Measurements from ENCODE around the gene HOXA4. TPM values are rescaled to one million over a fixed set of nuclear protein-coding genes. Genes with fewer than 3 reads are reported as not detected.
A peak's percentile ranks its signal among the peaks of the same experiment; 100 is the strongest.

Gene HOXA4
- polyA plus RNA-seq, 3 donors: 0.48 TPM; not detected in 2

GRCh38 chr7:27091941-27092818 is 38.4 kb downstream of the HOXA4 start:
- intact Hi-C loops (cut with micrococcal nuclease): loop anchor here (10.0 kb wide), 1 partner anchor 57 kb away; no protein-coding TSS in a partner anchor
- no peak overlapping the region for H3K27ac ChIP-seq (ENCODE audit: low read depth in 1 of 2, low read length in 2 of 2)
- no peak overlapping the region for H2AFZ ChIP-seq (ENCODE audit: insufficient read depth, low read depth, low read length, poor library complexity, severe bottlenecking)
- Mint-ChIP-seq H3K27ac (no peak overlapping the region), H3K4me3 (peak overlapping the region in 1 of 2 donors; percentile 95), H3K27me3 (ENCODE audit: low read depth in 3 of 3) (peaks cover 80 to 88% (median 83%) of the 10 kb centered on the region in 3 donors), H3K9me3 (peaks cover 0 to 37% (median 22%) of the 10 kb centered on the region in 7 donors), H3K4me1 (peaks cover 39% of the 10 kb centered on the region), H3K36me3 (peaks cover 10 to 32% of the 10 kb centered on the region in 2 donors)
- H4K20me1 ChIP-seq (ENCODE audit: insufficient read depth, low read length): peaks cover 2% of the 10 kb centered on the region
- peaks cover 4 to 25% of the 10 kb centered on the region in 2 donors for H3K9me3 ChIP-seq (replicated peaks in 1 of 2; ENCODE audit: control insufficient read depth in 1 of 2, insufficient read depth in 1 of 2, low read length in 2 of 2)
- peaks cover 79 to 83% of the 10 kb centered on the region in 2 donors for H3K27me3 ChIP-seq (ENCODE audit: control insufficient read depth in 2 of 2, insufficient read depth in 2 of 2, low read length in 2 of 2)
- H3K9ac ChIP-seq (ENCODE audit: insufficient read depth, low read length, poor library complexity, severe bottlenecking): no peak overlapping the region
- peaks cover 12% of the 10 kb centered on the region for H3K79me2 ChIP-seq (ENCODE audit: insufficient read depth, low read length)
- no peak for TF ChIP-seq CTCF (IDR thresholded peaks at IDR 0.05)
- peaks cover 25 to 33% of the 10 kb centered on the region in 2 donors for H3K4me1 ChIP-seq (ENCODE audit: control insufficient read depth in 1 of 2, insufficient read depth in 2 of 2, low read length in 2 of 2)
- DNase-seq: no peak
- no peak overlapping the region for H3K4me3 ChIP-seq (replicated peaks in 1 of 3; ENCODE audit: low read depth in 2 of 3, low read length in 3 of 3)
- no peaks in the 10 kb centered on the region for H3K36me3 ChIP-seq (replicated peaks in 1 of 2; ENCODE audit: control insufficient read depth in 1 of 2, insufficient read depth in 2 of 2, low read length in 2 of 2)
- no peak overlapping the region for H3K4me2 ChIP-seq (replicated peaks; ENCODE audit: extremely low read depth, low read length, poor library complexity, severe bottlenecking)
- 0% methylated on average over 2 of the region's 9 CpGs for WGBS (ENCODE audit: insufficient coverage)

- no peak overlapping the region for H3K27ac Mint-ChIP-seq
- Histone ChIP-seq H3K36me3 (replicated peaks in 1 of 2; ENCODE audit: control insufficient read depth in 1 of 2, insufficient read depth in 2 of 2, low read length in 2 of 2) (no peaks in the 10 kb centered on the region), H2AFZ (ENCODE audit: insufficient read depth, low read depth, low read length, poor library complexity, severe bottlenecking) (no peak overlapping the region), H3K9me3 (replicated peaks in 1 of 2; ENCODE audit: control insufficient read depth in 1 of 2, insufficient read depth in 1 of 2, low read length in 2 of 2) (peaks cover 4 to 25% of the 10 kb centered on the region in 2 donors), H3K9ac (ENCODE audit: insufficient read depth, low read length, poor library complexity, severe bottlenecking) (no peak overlapping the region), H3K79me2 (ENCODE audit: insufficient read depth, low read length) (peaks cover under 1% of the 10 kb centered on the region), H3K4me3 (replicated peaks in 1 of 3; ENCODE audit: low read depth in 2 of 3, low read length in 3 of 3) (no peak overlapping the region), H3K4me1 (ENCODE audit: control insufficient read depth in 1 of 2, insufficient read depth in 2 of 2, low read length in 2 of 2) (peaks cover 19 to 24% of the 10 kb centered on the region in 2 donors), H3K4me2 (replicated peaks; ENCODE audit: extremely low read depth, low read length, poor library complexity, severe bottlenecking) (no peak overlapping the region), H4K20me1 (ENCODE audit: insufficient read depth, low read length) (no peaks in the 10 kb centered on the region), H3K27me3 (ENCODE audit: control insufficient read depth in 2 of 2, insufficient read depth in 2 of 2, low read length in 2 of 2) (peaks cover 86 to 94% of the 10 kb centered on the region in 2 donors), H3K27ac (ENCODE audit: low read depth in 1 of 2, low read length in 2 of 2) (no peak overlapping the region)
- H3K4me3 Mint-ChIP-seq: peak overlapping the region in 1 of 2 donors; percentile 95
- H3K36me3 Mint-ChIP-seq: peaks cover 11 to 31% of the 10 kb centered on the region in 2 donors
- peaks cover 88 to 93% (median 90%) of the 10 kb centered on the region in 3 donors for H3K27me3 Mint-ChIP-seq (ENCODE audit: low read depth in 3 of 3)
- 20% methylated on average over 1 of the region's 3 CpGs for WGBS (ENCODE audit: insufficient coverage)
- no peak for DNase-seq
- H3K4me1 Mint-ChIP-seq: peaks cover 36% of the 10 kb centered on the region
- intact Hi-C loops (cut with micrococcal nuclease): loop anchor here (10.0 kb wide), 1 partner anchor 56 kb away; no protein-coding TSS in a partner anchor
- peaks cover 0 to 38% (median 28%) of the 10 kb centered on the region in 7 donors for H3K9me3 Mint-ChIP-seq
- no peak for TF ChIP-seq CTCF (IDR thresholded peaks at IDR 0.05)
These were observed 39.5 kb downstream of the HOXA4 start for GRCh38 chr7:27091105-27091504.
